NCI-H69 (cell line): ENCODE results near the gene OR6B1.

Experiments
- DNase-seq: peaks from one replicate; lab custom pipeline; 2025; lab: John Stamatoyannopoulos, UW

The OR6B1 gene

DNA sequence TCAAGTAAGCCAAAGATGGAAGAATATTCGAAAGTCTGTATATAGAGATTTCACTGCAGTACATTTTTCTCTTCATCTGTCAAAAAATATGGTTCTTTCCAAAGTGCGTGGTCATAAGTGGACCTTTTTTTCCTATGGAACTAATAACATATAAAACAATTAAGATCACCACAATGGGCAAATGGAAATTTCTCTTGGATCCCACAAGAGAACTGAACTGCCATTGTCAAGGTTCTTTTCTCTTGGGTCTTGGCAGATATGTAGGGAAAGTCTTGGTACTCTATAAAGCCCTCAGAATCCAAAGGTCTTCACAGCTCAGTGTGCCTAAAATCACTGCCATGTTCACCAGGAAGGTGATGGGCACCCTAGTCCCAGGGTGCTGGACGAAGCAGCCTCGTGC is at the start of gene OR6B1:
Gene OR6B1, plus strand, starts transcription at position 301 of the 400 bp plus-strand sequence. CDS start 3,677 bp downstream, outside the sequence.
- DNase-seq = no peak

DNA sequence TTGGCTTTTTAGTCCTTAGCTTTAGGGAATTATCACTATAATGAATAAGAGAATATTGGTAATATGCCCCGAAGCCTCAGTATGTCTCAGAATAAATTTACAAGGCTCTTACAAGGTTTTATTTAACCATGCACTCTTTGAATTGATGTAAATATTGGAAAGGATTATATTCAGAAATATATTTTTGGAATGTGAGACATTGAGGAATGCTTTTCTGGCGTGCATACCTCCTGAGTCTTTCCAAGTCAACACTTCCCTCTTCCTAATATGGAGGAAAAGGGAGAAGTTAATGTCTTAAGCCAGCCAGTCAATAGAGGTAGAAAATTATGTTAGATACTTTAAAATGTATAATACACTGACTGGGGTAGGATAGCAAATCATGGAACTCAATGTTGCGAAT is 46.7 kb upstream of the OR6B1 start:
- DNase-seq = no peak

DNA sequence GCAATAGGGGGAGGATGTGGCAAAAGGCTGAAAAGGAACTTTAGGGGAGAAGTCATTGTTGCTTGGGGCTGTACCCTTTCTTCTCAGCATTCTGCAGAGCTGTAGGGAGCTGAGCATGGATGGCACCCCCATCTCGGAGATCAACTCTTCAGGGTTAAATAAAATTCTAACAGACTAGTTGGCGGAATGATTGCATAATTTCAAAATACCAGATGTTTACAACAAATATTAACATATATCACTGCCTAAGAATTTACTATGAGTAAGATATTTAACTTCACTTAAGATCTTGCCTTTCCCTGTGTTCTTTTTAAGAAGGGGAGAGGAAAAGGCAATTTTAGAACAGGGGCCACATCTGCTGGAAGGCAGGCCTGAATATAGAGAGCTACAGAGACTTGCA is 46.0 kb upstream of the OR6B1 start:
- no peak for DNase-seq

DNA sequence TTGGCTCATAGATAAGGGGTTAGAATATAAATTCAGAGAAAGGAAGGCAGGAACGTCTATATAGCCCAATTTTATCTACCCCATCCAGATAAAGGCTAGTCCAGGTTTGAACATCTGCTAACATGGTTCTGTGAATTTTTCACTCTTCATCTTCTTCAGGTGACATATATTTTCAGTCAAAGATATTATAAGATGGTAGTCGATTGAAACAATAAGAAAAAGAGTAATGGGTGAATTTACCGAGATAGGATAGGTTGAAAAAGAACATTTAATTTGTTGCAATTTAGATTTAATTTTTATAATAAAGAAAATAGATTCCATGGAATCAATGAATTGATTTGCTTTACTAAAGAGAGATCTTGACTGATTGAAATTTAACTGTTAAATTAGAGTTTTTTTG is 45.6 kb upstream of the OR6B1 start, which contains the start of gene OR2F1:
Gene OR2F1, plus strand, starts transcription at position 301 of the 400 bp plus-strand sequence. CDS start 5,127 bp downstream, outside the sequence.
- no peak for DNase-seq

DNA sequence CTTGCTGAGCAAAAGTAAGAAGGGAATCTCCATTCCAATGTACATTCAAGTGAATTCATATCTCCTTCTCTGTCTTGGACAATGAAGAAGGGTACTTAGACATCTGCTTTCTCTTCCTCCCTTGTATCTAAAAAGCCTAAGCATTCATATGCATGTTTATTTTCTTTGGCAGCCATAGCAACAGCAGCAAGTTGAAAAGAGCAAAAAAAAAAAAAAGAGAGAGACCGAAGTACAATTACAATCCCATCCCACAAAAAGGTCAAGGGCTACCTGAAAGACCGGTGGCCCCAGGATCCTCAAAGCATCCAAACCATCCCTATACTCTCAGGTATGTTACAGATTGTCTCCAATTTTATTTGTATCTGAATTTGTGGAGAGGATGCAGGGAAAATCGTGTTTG is 41.3 kb upstream of the OR6B1 start:
- no peak for DNase-seq

DNA sequence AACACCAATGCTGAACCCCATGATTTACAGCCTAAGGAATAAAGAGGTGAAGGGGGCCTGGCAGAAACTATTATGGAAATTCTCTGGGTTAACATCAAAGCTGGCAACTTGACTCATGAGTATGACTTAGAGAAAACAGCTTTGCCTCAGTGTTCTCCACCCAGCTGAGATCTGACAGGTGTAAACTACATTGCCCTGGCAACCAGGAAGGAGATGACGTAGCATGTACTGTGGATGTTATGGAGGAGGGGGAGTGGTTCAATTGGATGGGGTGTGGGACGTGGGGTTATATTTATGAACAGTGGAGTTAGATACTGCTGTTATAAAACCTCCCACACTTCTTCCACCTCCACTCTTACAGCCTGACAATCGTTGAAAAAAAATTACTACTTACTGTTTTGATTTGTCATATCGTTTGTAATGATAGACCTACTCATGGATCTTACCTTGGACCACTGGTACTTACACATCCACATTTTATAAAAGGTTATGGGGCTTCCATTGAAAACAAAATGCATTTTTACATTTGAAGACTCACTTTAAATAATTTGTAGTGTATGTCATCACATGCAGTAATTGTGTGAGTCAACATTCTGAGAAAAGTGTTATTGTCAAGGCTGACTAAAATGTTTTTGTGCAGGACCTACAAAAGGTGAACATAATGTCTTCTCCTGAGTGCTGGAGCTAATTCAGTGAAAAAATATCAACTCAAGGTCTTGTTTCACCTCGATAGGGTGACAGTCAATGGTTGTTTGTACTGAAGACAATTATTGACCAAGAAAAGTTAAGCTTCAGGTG is 39.1 kb upstream of the OR6B1 start:
- no peak for DNase-seq

DNA sequence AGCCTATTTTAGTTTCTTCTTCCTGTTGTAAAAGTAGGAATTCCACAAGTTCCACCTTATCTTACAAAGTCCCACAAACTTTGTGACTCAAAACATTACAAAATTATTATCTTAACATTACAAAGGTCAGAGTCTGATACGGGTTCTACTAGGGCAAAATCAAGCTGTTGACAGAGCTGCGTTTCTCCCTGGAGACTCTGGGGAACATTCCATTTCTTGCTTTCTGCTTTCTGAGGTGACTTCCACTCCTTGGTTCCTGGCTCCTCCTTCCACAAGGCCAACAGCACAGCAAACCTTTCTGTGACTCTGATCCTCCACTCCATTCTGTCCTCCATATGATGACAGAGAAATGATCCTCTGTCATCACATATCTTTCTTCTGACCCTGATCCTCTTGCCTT is 34.8 kb upstream of the OR6B1 start:
- DNase-seq = no peak

DNA sequence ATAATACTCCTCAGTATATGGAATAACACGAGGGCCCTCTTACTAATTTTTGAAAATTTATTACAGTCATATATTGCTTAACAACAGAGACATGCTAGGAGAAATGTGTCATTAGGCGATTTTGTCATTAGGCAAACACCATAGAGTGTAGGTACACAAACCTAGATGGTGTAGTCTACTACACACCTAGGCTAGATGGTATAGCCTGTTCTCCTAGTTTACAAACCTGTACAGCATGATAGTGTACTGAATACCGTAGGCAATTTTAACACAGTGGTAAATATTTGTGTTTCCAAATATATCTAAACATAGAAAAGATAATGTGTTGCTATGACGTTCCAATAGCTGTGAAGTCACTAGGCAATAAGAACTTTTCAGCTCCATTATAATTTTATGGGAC is 32.7 kb upstream of the OR6B1 start:
- DNase-seq = no peak

DNA sequence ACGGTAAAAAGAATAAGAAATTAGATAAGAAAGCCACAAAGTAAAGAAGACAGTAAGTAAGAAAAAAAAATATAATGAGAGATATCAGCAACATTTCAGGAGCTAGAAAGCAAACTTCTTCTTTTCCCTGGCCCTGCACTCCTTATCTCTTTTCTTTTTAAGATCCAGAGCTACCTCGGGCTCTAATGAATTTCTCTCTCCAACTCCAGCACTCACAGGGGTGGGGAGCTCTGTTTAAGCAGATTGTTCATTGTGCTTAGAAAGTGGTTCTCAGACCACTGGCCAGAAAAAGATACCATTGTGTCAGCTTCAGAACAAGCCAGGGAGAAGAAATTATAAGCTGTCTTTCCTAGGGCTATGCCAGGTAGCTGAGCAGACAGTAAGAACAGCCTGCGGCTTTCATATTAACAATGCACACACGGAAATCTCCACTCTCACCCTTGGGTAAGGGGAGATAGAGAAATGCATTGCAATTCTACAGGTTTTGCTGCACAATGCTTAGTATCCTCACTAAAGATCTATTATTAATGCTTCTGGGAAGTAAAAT is 26.2 kb upstream of the OR6B1 start:
- no peak for DNase-seq

DNA sequence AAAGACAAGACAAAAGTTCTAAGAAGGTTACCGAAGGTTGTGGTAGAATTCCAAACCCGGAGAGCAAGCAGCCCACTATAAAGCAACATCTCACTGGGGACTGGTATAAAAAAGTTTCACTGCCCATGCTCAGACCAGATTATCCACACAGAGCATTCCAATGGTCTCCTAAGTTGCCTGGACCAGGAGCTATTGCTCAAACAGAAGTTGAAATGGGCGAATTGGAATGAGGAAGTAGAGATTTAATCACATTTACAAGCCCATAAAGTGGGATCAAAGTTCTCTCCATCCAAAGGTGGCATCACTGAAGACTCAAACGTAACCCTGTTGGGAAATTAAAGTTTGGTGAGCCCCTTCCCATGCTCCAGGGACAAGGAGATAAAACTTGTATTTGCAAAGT is 25.7 kb upstream of the OR6B1 start:
- DNase-seq = no peak

DNA sequence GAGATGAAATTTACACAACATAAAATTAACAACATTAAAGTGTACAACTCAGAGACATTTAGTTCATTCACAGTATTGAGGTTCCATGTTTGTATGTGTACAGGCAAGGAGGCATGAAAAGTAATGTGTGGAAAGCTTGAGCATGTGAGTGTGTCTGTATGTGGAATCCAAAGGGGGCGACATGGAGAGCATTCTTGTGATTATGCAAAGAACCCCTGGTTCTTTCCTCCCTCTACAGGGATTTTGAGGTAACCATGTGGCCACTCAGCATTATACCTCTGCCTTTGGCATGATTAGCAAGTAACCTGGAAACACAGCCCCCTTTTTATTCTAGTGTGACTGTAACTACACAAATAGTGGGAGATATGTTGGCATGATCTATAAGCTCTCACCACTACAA is 24.5 kb upstream of the OR6B1 start:
- DNase-seq = peak; percentile 12

DNA sequence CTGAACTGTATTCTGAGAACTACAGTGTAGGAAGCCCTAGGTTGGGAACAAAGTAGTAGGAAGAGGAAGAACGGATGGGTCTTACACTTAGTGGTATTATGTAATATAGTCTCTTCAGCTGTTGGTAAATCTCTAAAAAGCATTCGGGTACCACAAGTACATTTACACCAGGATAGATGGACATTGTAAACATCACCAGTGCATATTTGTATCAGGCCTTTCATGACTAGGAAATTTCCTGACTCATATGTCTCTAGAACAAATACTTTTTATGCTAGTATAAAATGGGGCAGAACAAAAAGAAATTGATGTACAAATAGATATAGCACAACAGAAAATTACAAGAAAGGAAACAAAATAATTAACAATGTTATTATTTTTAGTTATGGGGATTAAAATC is 21.5 kb upstream of the OR6B1 start:
- no peak for DNase-seq

DNA sequence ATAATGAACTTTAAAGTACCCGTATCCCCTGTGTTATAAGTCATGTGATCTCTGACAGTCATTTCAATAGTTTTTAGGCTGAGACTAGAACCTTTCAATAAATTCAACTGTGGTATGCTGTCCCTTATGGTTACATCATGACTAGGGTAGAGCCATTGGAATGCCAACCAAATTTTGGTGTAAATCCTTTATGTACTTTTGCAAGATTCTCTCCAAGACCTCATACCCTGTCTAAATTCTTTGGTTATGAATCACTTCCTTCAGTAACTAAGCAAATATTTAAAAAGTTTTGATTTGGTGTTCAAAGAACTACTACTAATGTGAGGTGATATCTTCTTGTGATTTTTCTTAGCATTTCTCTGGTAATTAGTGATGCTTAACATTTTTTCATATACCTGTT is 20.8 kb upstream of the OR6B1 start:
- no peak for DNase-seq

DNA sequence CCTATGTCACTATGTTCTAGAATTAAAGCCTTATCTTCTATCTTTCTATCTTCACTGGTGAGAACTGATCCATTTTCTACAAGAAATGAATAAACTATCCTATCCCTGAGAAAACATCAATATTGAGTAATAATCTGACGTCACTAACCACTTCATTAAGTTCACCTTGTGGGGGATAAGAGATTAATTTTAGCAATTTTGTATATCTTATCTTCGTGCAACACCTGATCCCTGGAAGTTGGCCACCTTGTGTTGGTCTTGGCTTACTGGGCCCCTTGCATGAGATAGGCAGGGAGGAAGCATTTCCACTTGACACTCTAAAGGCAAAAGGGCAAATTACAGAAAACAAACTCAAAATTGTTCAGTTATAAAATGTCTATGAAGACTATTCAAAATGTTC is 20.1 kb upstream of the OR6B1 start:
- DNase-seq = no peak

DNA sequence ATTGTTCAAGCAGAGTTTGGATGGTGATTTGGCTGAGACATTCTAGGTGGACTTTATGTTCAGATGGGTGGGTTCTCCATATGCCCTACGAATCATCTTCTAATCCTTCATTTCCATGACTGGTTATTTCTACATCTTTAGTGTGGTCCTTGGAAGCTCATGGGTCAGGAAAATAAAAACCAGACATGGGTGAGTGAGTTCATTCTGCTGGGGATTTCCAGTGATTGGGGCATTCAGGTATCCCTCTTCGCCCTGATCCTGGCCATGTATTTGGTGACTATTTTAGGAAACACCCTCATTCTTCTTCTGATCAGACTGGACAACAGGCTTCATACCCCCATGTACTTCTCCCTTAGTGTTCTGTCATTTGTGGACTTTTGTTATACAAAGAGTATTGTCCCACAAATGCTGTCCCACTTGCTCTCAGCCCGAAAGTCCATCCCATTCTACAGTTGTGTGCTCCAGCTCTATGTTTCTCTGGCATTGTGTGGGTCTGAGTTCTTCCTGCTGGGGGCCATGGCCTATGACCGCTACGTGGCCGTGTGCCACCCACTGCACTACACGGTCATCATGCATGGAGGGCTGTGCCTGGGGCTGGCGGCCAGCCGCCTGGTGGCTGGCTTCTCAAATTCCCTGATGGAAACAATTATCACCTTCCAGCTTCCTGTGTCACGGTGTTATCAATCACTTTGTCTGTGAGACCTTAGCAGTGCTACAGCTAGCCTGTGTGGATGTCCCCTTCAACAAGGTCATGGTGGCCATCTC is 19.2 kb upstream of the OR6B1 start:
- DNase-seq = no peak

DNA sequence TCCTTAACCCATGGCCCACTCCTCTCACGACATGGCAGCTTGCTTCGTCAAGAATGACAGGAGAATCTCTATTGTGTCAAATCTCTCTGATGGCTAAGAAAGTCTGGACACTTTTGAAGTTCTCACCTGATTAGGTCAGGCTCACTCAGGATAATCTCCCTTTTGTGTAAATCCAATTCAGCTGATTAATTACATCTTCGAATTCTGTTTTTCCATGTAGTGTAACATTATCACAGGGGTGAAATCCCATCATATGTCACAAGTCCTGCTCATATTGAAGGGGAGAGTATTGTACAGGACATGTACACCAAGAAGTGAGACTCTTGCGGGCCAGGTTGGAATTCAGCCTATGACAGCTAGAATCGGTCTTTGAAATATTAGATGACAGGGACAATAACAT is 16.2 kb upstream of the OR6B1 start:
- no peak for DNase-seq

DNA sequence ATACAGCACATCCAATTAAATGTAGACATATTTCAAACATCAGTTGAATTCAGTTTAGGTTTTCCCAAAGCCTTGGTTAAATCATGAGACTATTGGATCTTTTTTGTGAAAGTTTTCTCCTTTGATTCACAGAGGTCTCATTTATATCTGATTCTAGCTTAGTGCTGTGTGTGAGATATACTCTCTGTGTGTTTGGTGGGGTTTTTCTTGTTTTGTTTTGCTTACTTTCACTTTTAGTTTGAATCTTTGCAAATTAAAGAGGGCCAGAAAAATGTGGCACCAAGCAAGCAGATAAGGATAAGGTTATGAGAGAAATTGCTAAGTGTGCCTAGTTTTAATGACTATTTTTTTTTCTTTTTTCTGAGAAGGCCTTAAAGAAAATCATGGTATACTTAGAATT is 12.6 kb upstream of the OR6B1 start:
- no peak for DNase-seq

DNA sequence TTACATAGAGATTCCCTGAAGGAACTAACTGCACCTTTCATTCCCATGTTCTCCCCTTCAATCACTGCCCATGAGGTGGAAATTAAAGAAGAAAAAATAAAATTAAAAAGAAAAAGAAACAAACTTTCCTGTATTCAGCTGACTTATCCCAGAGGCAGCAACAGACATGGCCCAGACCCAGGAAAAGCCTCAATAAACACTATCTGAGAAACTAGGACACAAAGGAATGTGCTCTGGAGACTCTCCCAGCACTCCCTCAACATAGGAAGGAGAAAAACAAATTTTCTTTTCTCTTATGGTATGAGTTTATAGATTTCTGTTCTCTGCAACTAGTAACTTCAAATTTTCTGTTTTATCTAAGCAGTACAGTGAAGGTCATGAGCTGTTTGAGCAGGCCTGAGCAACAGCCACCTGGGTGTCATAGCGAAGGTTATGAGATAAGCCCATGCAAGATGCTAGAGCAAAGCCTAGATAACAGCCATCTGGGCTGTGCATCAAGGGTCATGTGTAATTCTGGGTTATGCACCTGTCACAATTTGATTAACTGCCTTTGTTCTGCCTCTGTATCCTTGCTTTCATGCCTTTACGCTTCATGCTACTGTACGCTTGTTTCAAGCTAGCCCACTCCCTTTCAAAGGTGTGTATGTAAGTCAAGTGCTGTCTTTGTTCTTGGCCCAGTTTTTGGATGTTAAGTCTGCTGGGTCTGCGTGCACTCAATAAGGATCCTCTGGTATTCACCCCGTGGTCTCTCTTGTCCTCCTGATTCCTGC is 11.0 kb upstream of the OR6B1 start:
- DNase-seq = no peak

DNA sequence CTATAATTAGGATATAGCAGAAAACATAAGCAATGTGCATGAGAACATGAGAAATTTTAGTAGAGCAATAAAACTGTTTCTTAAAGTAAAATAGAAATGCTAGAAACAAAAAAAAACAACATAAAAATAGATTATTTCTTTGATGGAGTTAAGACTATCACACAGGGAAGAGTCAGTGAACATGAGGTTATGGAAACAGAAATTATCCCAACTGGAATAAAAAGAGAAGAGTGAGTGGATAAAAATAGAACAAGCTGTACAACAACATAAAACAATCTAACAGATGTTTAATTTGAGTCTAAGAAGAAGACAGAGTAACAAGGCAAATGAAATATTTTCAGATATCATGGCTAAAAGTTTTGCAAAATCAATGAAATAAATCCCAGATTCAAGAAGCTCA is 7.5 kb upstream of the OR6B1 start:
- no peak for DNase-seq

DNA sequence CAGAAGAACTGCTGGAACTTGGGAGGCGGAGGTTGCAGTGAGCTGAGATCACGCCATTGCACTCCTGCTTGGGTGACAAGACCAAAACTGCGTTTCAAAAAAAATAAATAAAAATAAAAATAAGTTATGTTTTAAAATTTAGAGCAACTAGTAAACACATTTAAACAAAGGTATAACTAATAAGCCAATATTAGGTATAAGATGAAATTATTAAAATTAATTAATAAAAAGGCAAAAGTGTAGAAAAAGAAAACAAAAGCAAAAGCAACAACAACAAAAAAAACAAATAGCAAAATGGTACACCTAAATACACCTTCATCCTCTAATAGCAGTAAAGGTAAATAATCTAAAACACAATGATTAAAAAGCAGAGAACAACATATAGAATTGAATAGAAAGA is 6.2 kb upstream of the OR6B1 start:
- no peak for DNase-seq

DNA sequence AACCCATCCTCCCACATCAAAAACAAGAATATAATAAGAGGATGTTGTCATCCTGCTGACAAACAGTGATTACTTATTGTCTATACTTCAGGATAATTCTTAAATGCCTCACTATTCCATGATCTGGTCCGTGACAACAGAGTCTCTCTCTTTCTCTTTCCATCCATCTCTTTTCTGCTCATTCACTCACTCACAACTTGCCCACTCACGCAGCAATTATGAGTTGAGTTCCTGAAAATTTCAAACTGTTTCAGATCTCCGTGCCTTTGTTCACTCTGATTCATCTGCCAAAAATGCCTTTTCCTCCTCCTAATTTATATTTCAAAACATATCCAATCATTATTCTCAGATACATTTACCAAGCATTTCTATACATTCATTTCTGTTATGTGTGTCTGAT is 1.4 kb downstream of the OR6B1 start:
- DNase-seq = no peak

DNA sequence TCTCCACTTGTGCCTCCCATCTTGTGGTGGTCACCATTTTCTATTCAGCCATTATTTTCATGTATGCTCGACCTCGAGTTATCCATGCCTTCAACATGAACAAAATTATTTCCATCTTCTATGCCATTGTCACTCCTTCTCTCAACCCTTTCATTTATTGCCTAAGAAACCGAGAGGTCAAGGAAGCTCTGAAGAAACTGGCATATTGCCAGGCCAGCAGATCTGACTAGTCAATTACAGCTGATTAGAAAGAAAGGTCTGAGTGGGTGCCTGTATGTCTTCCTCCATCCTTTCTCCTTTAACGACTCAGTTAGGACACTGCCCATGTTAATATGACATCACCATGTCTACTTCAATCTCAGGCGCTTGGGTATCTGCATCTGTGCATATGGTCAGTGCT is 4.6 kb downstream of the OR6B1 start:
- no peak for DNase-seq
